H54 (cell line): ENCODE results near the gene LCE3E.

Experiments
- DNase-seq: peaks from one replicate; pipeline ENCODE4 v3.0.0; 2011; ENCODE audit warnings: low spot score, mixed read lengths; ENCODE audit not compliant: insufficient read length
- FAIRE-seq: peaks from 3 replicates; lab custom pipeline; 2011; peaks lifted over from hg19 to GRCh38; lab: Jason Lieb, UNC
- POLR2A ChIP-seq: IDR thresholded peaks from 2 replicates; pipeline ENCODE4 v1.6.1; 2011; ENCODE audit warnings: low read depth, mild to moderate bottlenecking, low read length

Gene LCE3E

GRCh38 chr1:152537496-152537895 is 29.1 kb downstream of the LCE3E start:
- TF ChIP-seq POLR2A: no peak
- no peak for FAIRE-seq
- DNase-seq: no peak

DNA sequence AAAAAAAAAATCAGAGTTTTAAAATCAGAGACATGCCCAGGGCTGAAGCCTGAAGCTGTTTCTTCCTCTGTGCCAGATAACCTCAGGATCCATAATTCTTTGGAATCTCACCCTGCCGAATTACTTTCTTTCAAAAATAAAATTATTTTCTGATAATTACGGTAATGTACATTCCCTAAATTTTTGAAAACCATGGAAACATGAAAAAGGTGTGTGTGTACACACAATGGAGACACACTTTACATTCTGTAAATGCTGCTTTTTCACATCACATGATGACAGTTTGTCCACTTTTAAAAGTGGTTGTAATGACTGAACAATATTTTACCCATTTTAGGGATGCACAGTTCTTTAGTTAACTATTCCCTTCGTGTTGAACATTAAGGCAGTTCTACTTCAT is 30.8 kb downstream of the LCE3E start:
- DNase-seq (no peak), FAIRE-seq (no peak)
- no peak for TF ChIP-seq POLR2A

DNA sequence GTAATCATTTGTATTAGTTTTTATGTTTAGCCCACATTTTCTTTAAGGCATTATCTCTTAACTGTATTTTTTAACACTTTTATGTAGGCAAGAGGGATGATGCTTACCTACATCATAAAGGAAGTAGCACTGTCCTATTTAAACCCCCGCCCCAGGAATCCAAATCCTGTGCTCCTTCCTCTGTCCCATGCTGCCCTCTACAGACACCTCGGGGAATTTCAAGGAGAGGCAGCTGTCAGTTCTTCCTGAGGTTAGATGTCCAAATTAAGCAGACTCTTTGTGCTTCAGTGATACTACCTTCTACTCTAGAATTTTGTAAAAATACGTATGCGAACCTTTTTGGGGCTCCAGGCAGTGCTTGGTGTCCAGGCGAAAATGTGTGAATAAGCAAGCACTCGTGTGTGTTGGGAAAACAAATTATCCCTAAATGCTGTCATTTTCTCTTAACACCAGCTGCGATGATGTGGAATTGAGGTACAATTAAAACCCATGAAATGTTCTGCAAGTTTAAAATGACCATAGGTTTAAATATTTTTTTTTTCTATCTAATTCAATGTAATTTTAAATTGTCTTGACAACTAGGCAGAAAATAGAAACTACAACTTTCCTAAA is 33.1 kb downstream of the LCE3E start:
- FAIRE-seq (peak; percentile 78), DNase-seq (peak; percentile 19)
- no peak for TF ChIP-seq POLR2A

DNA sequence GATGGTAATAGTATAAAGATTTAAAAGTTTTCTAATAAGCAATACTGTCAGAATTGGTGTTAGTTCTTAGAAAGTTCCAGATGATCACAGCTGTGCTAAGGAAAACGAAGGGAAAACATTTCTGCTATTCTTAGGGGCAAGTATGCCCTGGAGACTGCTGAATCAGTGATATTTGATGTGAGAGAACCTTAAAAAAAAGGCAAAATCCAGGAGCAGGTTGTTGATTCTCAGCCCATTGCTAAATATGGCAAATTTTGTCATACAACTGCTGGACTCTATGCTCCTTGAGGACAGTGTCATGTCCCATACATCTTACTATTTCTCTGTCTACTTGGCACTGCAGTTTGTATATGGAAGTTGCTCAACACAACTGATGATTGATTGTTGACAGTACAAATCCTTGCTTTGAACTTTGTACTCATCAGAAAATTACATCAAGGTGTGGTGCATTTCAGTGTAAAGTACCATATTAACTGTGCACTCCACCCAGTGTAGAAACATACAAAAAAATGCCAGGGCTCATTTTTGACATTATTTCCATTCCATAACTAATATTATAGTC is 41.4 kb downstream of the LCE3E start:
- FAIRE-seq (no peak), DNase-seq (no peak)
- TF ChIP-seq POLR2A: no peak

DNA sequence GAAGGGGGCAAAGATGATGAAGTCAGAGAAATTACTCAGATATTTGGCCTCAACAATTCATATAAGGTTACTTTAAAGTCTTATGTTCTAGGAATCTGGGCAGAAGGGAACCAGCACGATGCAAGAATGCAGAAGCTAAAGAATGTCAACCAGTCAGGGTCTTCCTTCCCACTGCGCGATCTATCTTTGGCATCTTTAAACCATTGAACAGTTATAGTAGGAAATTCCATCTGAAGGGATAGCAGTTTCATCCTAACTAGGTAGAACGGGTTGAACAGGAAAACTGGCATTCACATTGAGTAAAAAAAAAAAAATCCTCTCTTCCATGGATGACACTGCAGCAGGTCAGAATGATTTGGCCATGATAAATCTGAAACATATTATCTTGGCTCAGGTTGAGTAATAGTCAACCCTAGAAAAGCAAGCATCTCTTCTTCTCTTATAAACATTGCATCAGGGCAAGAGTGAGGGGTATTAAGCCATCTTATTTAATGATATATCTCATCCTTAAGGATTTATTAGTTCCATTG is 46.0 kb downstream of the LCE3E start:
- DNase-seq (no peak), FAIRE-seq (no peak)
- no peak for TF ChIP-seq POLR2A

DNA sequence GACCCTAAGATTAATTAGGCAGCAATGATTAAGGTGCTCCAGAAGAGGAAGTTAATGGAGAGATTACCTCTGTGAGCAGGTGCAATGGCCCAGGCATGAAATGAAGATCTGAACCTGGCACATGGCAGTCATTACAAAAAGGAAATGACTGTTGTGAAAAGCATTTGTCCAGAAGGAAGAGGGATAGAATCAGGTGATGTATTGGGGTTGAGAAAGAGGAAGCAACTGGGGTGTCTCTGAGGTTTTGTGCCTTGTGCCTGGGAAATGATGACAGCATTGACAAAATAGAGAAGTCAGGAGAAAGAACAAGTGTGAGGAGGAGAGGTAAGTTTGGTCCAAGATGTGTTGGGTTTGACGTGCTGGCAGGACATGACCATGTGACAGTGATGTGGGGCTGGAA is 46.7 kb downstream of the LCE3E start:
- no peak for TF ChIP-seq POLR2A
- FAIRE-seq (no peak), DNase-seq (no peak)

DNA sequence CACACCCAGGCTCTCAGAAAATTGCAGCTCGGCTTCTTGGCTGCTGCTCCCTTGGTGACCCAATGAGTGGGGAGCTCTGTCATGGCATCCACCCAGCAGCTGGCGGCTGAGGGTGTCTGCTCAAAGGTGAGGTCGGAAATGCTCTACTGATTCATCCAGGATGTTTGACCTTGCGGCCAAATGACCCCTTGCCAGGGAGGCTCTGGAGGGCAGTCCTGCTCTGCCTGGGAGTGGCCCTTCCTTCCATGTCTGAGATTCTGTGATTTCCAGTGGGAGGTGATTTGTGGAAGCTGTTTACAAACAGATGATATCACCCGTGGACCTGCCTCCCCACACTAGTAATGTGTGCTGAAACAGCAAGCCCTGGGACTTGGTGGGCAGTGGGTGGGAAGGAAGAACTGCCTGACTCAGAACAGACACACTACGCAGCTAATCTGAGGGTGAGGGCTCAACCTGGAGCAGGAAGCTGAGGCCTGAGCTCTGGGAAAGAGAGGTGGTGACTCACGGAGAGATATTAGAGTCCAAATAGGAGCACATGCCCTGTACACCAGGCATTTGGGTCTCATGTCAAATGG is 49.3 kb downstream of the LCE3E start:
- no peak for TF ChIP-seq POLR2A
- FAIRE-seq (no peak), DNase-seq (peak; percentile 33)

DNA sequence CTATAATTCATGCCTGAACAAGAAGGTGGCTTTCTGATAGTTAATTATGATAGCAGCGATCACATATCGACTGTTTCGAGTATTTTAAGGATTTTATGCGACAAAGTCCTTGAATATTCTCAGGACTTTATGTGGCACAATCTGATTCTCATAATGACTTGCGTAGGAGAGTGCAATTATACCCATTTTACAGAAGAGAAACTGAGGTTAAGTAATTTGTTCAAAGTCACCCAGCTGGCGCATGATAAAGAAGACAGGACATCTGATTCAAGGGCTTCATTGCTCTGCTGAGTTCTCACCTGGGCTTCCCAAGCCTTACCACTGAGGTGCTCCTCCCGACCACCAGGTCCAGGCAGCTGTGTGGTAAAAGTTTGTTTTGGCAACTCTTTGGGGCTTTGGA is 50.5 kb downstream of the LCE3E start:
- no peak for FAIRE-seq
- DNase-seq: no peak
- no peak for TF ChIP-seq POLR2A
